ENCODE data around the gene ERC2.

- TF ChIP-seq CTCF (IDR thresholded peaks at IDR 0.05) (no peak), POLR2AphosphoS5 (IDR thresholded peaks at IDR 0.05) (no peak), EP300 (IDR thresholded peaks at IDR 0.05) (no peak)
Measured at GRCh38 chr3:55649554-55649953, 818.7 kb downstream of the ERC2 start.
